ENCODE measurements around the gene MIA.

- TF ChIP-seq ELF4 (IDR thresholded peaks at IDR 0.05) (no peak), FOXK2 (IDR thresholded peaks at IDR 0.05) (no peak), NFRKB (IDR thresholded peaks at IDR 0.05) (no peak), BHLHE40 (IDR thresholded peaks at IDR 0.05; ENCODE audit: borderline replicate concordance) (no peak), SP1 (IDR thresholded peaks at IDR 0.05) (no peak), FOXA1 (IDR thresholded peaks at IDR 0.05) (no peak), ARNT (IDR thresholded peaks at IDR 0.05) (no peak), HDGF (IDR thresholded peaks at IDR 0.05; ENCODE audit: borderline replicate concordance) (no peak)
Measured at GRCh38 chr19:40774916-40775631, at the start of gene MIA.
